Gastrocnemius medialis (tissue), 4 donors: ENCODE measurements around the gene LINGO3.

Experiments
- CTCF ChIP-seq, 5 experiments: fragments of 450-650 bp in 3 of 5; fragments of 200-600 bp in 2 of 5; sonication (generic) in 2 of 5; IDR thresholded peaks in 4 of 5; conservative IDR thresholded peaks in 1 of 5; 1 replicate in 4 of 5; 2 replicates in 1 of 5; pipeline ENCODE4 v1.5.1; 2016 to 2019; ENCODE audit warnings: antibody characterized with exemption in 5 of 5, mild to moderate bottlenecking in 3 of 5, moderate library complexity in 3 of 5
- POLR2A ChIP-seq, 2 donors: fragments of 450-650 bp; IDR thresholded peaks; one replicate each; pipeline ENCODE4 v1.6.1; 2017; ENCODE audit warnings: antibody characterized with exemption in 2 of 2, mild to moderate bottlenecking in 2 of 2, moderate library complexity in 2 of 2

GRCh38 chr19:2315818-2316353 lies 7.9 kb upstream of the LINGO3 start:
- no peak for TF ChIP-seq POLR2A (IDR thresholded peaks at IDR 0.05)
- TF ChIP-seq CTCF (IDR thresholded peaks at IDR 0.05 in 4 of 5, conservative IDR thresholded peaks at IDR 0.05 in 1 of 5) = peak; percentile 32 to 72 (median 52)
